Measurements from ENCODE around the gene LYPD8. TPM values are rescaled to one million over a fixed set of nuclear protein-coding genes. Genes with fewer than 3 reads are reported as not detected.

The LYPD8 gene
- total and polyA plus RNA-seq, 9 of the 15 experiments (the other 6 are each of a cell fraction or from before 2014, with no cell fraction given), result 0.50 to 2.1 (median 1.3) TPM

DNA sequence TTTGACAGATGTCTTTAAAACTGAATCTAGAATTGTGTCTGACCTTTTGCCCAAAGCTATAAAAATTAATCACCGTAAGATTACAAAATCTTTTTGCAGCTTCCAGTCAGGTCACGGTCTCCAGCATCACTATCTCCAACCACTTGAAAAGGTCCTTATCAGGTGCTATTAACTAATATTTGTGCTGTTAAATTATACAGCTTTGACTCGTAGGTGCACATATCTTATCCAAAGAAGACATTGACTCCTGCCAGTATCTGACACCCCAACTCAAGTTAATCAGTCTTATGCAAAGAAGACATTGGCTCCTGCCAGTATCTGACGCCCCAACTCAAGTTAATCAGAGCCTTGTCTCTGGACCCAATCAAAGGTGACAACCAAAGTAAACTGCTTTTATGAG lies 19.9 kb upstream of the LYPD8 start:
- WGBS (ENCODE audit: insufficient coverage, low coverage, missing lambda C conversion rate), result 5% methylated on average over 4 of the region's 4 CpGs
- H3K4me1 ChIP-seq (replicated peaks in 1 of 2; ENCODE audit: control insufficient read depth in 2 of 2, insufficient read depth in 2 of 2, low read length in 2 of 2), result no peaks in the 10 kb centered on the region; a peak in 1 of 5 replicates
- H2AFZ ChIP-seq (ENCODE audit: low read depth, low read length), result no peak overlapping the region
- no peak overlapping the region for H3K9ac ChIP-seq (ENCODE audit: insufficient read depth in 1 of 2, low read depth in 2 of 2, low read length in 2 of 2)
- DNase-seq (ENCODE audit: extremely low read depth in 1 of 4, low spot score in 3 of 4) (no peak), FAIRE-seq (no peak), ATAC-seq (no peak)
- H3K27me3 ChIP-seq (ENCODE audit: control insufficient read depth in 2 of 2, insufficient read depth in 2 of 2, low read length in 2 of 2), result peaks cover 2 to 3% of the 10 kb centered on the region in 2 experiments; a peak in 3 of 5 replicates
- no peaks in the 10 kb centered on the region for H3K36me3 ChIP-seq (ENCODE audit: control insufficient read depth, insufficient read depth, low read length)
- no peak for TF ChIP-seq SMAD4 (CRISPR knock-in tag; conservative IDR thresholded peaks at IDR 0.05)
- TF ChIP-seq GTF2A2 (tag; IDR thresholded peaks at IDR 0.05), result no peak
- no peak for TF ChIP-seq ZNF780A (CRISPR knock-in tag; IDR thresholded peaks at IDR 0.05)
- TF ChIP-seq CREM (IDR thresholded peaks at IDR 0.05; ENCODE audit: low read depth), result no peak
- TF ChIP-seq ZNF263 (CRISPR knock-in tag; IDR thresholded peaks at IDR 0.05; ENCODE audit: borderline replicate concordance), result no peak
- no peaks in the 10 kb centered on the region for H3K9me3 ChIP-seq (replicated peaks; ENCODE audit: control insufficient read depth, insufficient read depth, low read depth, low read length)
- POLR2A ChIA-PET, result no interaction called here
- H3K79me2 ChIP-seq (ENCODE audit: control insufficient read depth, insufficient read depth, low read length), result no peaks in the 10 kb centered on the region
- intact Hi-C loops (cut with micrococcal nuclease), result no loop called here
- in situ Hi-C loops (cut with MboI), result no loop called here
- no peak overlapping the region for H3K4me2 ChIP-seq (ENCODE audit: insufficient read depth, low read length)
- no peaks in the 10 kb centered on the region for H3K9me1 ChIP-seq (ENCODE audit: control insufficient read depth, insufficient read depth, low read length)
- H3K4me3 ChIP-seq, result no peak overlapping the region
- no TSS peak for BruUV-seq (replicated peaks)
- H3K27ac ChIP-seq (ENCODE audit: extremely low read depth, low read depth, low read length), result no peak overlapping the region
- H4K20me1 ChIP-seq (replicated peaks; ENCODE audit: control insufficient read depth, insufficient read depth, low read length), result no peaks in the 10 kb centered on the region
- CTCF ChIA-PET (ENCODE audit: low intra/inter-chr PET ratio), result no interaction called here

DNA sequence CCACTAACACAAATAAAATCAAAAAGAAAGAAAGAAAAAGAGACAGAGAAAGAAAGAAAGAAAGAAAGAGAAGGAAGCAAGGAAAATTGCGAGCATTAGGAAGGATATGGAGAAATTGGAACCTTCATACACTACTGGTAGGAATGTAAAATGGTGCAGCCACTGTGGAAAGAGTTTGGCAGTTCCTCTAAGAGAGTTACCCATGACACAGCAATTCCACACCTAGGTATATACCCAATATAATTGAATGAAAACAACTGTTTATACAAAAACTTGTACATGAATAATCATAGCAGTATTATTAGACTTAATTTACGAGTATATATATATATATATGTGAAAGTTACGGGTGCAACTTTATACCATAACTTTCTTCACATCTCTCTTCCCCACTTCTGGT lies 4.1 kb upstream of the LYPD8 start:
- intact Hi-C loops (cut with micrococcal nuclease) (loop anchor here (5.0 kb wide), 1 partner anchor 48 kb away; no protein-coding TSS in a partner anchor), in situ Hi-C loops (cut with MboI) (no loop called here)
- Histone ChIP-seq H3K9ac (ENCODE audit: insufficient read depth in 1 of 2, low read depth in 2 of 2, low read length in 2 of 2) (no peak overlapping the region), H2AFZ (ENCODE audit: low read depth, low read length) (peak overlapping the region; percentile 22; the same call in 1 of the 2 replicates), H3K4me3 (no peak overlapping the region), H3K27me3 (ENCODE audit: control insufficient read depth in 2 of 2, insufficient read depth in 2 of 2, low read length in 2 of 2) (no peaks in the 10 kb centered on the region), H3K4me2 (ENCODE audit: insufficient read depth, low read length) (no peak overlapping the region), H3K27ac (ENCODE audit: extremely low read depth, low read depth, low read length) (no peak overlapping the region), H4K20me1 (replicated peaks; ENCODE audit: control insufficient read depth, insufficient read depth, low read length) (no peaks in the 10 kb centered on the region), H3K9me3 (replicated peaks; ENCODE audit: control insufficient read depth, insufficient read depth, low read depth, low read length) (peaks cover 2% of the 10 kb centered on the region; the same call in 1 of the 2 replicates), H3K79me2 (ENCODE audit: control insufficient read depth, insufficient read depth, low read length) (no peaks in the 10 kb centered on the region), H3K4me1 (replicated peaks in 1 of 2; ENCODE audit: control insufficient read depth in 2 of 2, insufficient read depth in 2 of 2, low read length in 2 of 2) (peaks cover 0 to 12% of the 10 kb centered on the region in 2 experiments; a peak in 3 of 5 replicates), H3K9me1 (ENCODE audit: control insufficient read depth, insufficient read depth, low read length) (no peaks in the 10 kb centered on the region), H3K36me3 (ENCODE audit: control insufficient read depth, insufficient read depth, low read length) (no peaks in the 10 kb centered on the region)
- ChIA-PET CTCF (ENCODE audit: low intra/inter-chr PET ratio) (interaction anchor here (0.7 kb wide), 1 partner anchor 355 kb away, joined by 4 read pairs; no protein-coding TSS in a partner anchor), POLR2A (interaction anchor here (0.6 kb wide), 1 partner anchor 44 kb away, joined by 3 read pairs; no protein-coding TSS in a partner anchor)
- BruUV-seq (replicated peaks), result no TSS peak
- FAIRE-seq (no peak), ATAC-seq (peak; percentile 33; the same call in 1 of the 3 replicates), DNase-seq (ENCODE audit: extremely low read depth in 1 of 4, low spot score in 3 of 4) (no peak)
- WGBS (ENCODE audit: insufficient coverage, low coverage, missing lambda C conversion rate), result 20% methylated on average over 3 of the region's 3 CpGs
- no peak for TF ChIP-seq PTBP1 (IDR thresholded peaks at IDR 0.05; ENCODE audit: low read depth, low read length)
- TF ChIP-seq NFE2L1 (tag; IDR thresholded peaks at IDR 0.05; ENCODE audit: borderline replicate concordance, low read depth), result peak; percentile 22; the same call in 1 of the 2 replicates
- peak; percentile 60 for TF ChIP-seq MAFG (tag; conservative IDR thresholded peaks at IDR 0.05)
- TF ChIP-seq, protein P1, sequence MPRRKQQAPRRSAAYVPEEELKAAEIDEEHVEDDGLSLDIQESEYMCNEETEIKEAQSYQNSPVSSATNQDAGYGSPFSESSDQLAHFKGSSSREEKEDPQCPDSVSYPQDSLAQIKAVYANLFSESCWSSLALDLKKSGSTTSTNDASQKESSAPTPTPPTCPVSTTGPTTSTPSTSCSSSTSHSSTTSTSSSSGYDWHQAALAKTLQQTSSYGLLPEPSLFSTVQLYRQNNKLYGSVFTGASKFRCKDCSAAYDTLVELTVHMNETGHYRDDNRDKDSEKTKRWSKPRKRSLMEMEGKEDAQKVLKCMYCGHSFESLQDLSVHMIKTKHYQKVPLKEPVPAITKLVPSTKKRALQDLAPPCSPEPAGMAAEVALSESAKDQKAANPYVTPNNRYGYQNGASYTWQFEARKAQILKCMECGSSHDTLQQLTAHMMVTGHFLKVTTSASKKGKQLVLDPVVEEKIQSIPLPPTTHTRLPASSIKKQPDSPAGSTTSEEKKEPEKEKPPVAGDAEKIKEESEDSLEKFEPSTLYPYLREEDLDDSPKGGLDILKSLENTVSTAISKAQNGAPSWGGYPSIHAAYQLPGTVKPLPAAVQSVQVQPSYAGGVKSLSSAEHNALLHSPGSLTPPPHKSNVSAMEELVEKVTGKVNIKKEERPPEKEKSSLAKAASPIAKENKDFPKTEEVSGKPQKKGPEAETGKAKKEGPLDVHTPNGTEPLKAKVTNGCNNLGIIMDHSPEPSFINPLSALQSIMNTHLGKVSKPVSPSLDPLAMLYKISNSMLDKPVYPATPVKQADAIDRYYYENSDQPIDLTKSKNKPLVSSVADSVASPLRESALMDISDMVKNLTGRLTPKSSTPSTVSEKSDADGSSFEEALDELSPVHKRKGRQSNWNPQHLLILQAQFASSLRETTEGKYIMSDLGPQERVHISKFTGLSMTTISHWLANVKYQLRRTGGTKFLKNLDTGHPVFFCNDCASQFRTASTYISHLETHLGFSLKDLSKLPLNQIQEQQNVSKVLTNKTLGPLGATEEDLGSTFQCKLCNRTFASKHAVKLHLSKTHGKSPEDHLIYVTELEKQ (CRISPR knock-in tag; IDR thresholded peaks at IDR 0.05), result no peak
- TF ChIP-seq, protein P2, sequence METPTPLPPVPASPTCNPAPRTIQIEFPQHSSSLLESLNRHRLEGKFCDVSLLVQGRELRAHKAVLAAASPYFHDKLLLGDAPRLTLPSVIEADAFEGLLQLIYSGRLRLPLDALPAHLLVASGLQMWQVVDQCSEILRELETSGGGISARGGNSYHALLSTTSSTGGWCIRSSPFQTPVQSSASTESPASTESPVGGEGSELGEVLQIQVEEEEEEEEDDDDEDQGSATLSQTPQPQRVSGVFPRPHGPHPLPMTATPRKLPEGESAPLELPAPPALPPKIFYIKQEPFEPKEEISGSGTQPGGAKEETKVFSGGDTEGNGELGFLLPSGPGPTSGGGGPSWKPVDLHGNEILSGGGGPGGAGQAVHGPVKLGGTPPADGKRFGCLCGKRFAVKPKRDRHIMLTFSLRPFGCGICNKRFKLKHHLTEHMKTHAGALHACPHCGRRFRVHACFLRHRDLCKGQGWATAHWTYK (CRISPR knock-in tag; IDR thresholded peaks at IDR 0.05), result no peak
- no peak for TF ChIP-seq KDM2B (CRISPR knock-in tag; IDR thresholded peaks at IDR 0.05)
- 0 out of 2 replicates have a peak, but pooled peaks have one; percentile 53 for TF ChIP-seq ZNF316 (IDR thresholded peaks at IDR 0.05)

Data from K562 (cell line).